Measurements from ENCODE around the gene MGRN1.
"Not testable (repeated sequence)": the region's sequence is repeated elsewhere in the genome, so short reads cannot be mapped to it uniquely, and the experiment has no call there.

Gene MGRN1

GRCh38 chr16:4650443-4651074 lies 25.9 kb downstream of the MGRN1 start:
- TF ChIP-seq, protein P1, sequence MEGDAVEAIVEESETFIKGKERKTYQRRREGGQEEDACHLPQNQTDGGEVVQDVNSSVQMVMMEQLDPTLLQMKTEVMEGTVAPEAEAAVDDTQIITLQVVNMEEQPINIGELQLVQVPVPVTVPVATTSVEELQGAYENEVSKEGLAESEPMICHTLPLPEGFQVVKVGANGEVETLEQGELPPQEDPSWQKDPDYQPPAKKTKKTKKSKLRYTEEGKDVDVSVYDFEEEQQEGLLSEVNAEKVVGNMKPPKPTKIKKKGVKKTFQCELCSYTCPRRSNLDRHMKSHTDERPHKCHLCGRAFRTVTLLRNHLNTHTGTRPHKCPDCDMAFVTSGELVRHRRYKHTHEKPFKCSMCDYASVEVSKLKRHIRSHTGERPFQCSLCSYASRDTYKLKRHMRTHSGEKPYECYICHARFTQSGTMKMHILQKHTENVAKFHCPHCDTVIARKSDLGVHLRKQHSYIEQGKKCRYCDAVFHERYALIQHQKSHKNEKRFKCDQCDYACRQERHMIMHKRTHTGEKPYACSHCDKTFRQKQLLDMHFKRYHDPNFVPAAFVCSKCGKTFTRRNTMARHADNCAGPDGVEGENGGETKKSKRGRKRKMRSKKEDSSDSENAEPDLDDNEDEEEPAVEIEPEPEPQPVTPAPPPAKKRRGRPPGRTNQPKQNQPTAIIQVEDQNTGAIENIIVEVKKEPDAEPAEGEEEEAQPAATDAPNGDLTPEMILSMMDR (conservative IDR thresholded peaks at IDR 0.05; ENCODE audit: low read length), result peak; percentile 70
- peak; percentile 48 for DNase-seq (ENCODE audit: low read depth)
- H3K4me3 ChIP-seq (ENCODE audit: low read length), result not testable (repeated sequence)

GRCh38 chr16:4651827-4652226 lies 27.2 kb downstream of the MGRN1 start:
- no peak overlapping the region for H3K4me3 ChIP-seq (ENCODE audit: low read length)
- DNase-seq (ENCODE audit: low read depth), result no peak
- TF ChIP-seq, protein P1 (conservative IDR thresholded peaks at IDR 0.05; ENCODE audit: low read length), result no peak

- H3K4me3 ChIP-seq (ENCODE audit: low read length), result no peak overlapping the region
- TF ChIP-seq, protein P1 (conservative IDR thresholded peaks at IDR 0.05; ENCODE audit: low read length), result no peak
- DNase-seq (ENCODE audit: low read depth), result no peak
Observed at GRCh38 chr16:4652561-4652960, 27.9 kb downstream of the MGRN1 start.

DNA sequence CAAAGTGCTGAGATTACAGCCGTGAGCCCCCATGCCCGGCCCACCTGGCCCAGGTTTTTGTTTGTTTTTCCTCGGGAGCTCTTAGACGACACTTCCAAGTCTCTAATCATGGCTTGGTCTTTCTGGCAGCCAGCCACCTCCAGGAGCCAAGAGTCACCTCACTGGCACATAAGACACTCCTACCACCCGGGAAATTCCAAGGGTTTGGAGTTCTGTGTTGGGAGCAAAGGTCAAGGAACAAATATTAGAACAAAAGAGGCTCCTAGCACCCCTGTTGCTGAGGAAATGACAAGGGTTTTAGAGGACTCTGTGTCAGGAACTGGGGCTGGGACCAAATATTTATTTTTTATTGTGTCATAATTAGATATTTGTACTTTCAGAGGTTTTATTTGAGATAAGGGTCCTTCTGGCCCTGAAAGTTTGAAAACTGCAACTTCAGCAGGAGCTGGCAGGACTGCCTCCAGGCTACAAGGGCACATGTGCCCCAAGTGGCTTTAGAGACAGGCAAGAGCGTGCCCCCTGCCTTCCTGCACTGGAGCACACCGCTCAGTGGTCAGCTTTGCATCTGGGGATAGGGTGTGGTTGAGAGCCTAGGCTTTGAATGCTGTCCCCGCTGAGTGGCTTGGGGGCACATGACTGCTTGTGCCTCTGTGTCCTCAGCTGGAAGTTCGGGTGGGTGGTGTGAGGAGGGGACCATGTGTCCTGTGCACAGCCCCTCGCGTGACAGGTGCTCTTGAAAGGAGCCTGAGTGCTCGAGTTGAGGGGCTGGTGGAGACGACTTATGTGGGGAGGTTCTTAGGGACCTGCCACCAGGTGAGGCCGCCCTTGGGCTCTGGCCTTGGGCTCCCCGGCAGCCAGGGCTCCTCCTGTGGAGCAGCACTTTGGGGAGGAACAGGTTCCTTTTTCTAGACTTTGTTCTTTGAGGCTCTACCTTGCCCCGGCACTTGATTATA lies 29.7 kb downstream of the MGRN1 start:
- TF ChIP-seq, protein P1 (conservative IDR thresholded peaks at IDR 0.05; ENCODE audit: low read length), result no peak
- no peak for DNase-seq (ENCODE audit: low read depth)
- no peak overlapping the region for H3K4me3 ChIP-seq (ENCODE audit: low read length)

- no peak overlapping the region for H3K4me3 ChIP-seq (ENCODE audit: low read length)
- no peak for DNase-seq (ENCODE audit: low read depth)
- TF ChIP-seq, protein P1 (conservative IDR thresholded peaks at IDR 0.05; ENCODE audit: low read length), result no peak
Observed at GRCh38 chr16:4654964-4655590, 30.5 kb downstream of the MGRN1 start.

GRCh38 chr16:4655801-4656200 lies 31.2 kb downstream of the MGRN1 start:
- TF ChIP-seq, protein P1 (conservative IDR thresholded peaks at IDR 0.05; ENCODE audit: low read length), result no peak
- no peak for DNase-seq (ENCODE audit: low read depth)
- H3K4me3 ChIP-seq (ENCODE audit: low read length), result no peak overlapping the region

Data from AG10803 (cell line).